Epithelial cell of esophagus (primary cell): ENCODE results near the gene ARCN1.

Source experiments
- DNase-seq: peaks from one replicate; pipeline ENCODE4 v3.0.0; 2010; ENCODE audit warnings: low read depth
- H3K4me3 ChIP-seq: 2 replicates; pipeline ENCODE4 v1.5.1; 2011; ENCODE audit warnings: mild to moderate bottlenecking, low read length, control low read depth
- TF ChIP-seq, protein P1 (sequence below): IDR thresholded peaks from 2 replicates; pipeline ENCODE4 v1.5.1; 2011; ENCODE audit warnings: low read depth, mild to moderate bottlenecking, low read length, control low read depth, inconsistent platforms; ENCODE audit not compliant: insufficient read depth; ENCODE audit errors: missing control alignments

The ARCN1 gene

DNA sequence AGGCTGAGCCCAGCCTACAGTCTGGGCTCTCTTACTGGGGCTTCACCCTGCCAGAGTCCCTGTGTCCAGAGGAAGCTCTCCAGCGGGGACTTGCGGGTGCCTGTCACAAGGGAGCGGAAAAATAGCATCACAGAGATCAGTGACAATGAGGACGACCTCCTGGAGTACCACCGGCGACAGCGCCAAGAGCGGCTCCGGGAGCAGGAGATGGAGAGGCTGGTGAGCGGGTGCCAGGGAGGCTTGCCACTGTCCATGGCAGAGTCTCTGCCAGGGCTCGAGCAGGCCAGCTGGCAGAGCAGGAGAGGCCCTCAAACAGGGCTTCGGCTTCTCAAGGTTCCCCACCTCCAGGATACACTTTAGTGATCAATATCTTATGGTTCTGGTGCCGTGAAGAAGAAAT lies 56.2 kb downstream of the ARCN1 start:
- TF ChIP-seq, protein P1, sequence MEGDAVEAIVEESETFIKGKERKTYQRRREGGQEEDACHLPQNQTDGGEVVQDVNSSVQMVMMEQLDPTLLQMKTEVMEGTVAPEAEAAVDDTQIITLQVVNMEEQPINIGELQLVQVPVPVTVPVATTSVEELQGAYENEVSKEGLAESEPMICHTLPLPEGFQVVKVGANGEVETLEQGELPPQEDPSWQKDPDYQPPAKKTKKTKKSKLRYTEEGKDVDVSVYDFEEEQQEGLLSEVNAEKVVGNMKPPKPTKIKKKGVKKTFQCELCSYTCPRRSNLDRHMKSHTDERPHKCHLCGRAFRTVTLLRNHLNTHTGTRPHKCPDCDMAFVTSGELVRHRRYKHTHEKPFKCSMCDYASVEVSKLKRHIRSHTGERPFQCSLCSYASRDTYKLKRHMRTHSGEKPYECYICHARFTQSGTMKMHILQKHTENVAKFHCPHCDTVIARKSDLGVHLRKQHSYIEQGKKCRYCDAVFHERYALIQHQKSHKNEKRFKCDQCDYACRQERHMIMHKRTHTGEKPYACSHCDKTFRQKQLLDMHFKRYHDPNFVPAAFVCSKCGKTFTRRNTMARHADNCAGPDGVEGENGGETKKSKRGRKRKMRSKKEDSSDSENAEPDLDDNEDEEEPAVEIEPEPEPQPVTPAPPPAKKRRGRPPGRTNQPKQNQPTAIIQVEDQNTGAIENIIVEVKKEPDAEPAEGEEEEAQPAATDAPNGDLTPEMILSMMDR = no peak
- H3K4me3 ChIP-seq = no peak overlapping the region

DNA sequence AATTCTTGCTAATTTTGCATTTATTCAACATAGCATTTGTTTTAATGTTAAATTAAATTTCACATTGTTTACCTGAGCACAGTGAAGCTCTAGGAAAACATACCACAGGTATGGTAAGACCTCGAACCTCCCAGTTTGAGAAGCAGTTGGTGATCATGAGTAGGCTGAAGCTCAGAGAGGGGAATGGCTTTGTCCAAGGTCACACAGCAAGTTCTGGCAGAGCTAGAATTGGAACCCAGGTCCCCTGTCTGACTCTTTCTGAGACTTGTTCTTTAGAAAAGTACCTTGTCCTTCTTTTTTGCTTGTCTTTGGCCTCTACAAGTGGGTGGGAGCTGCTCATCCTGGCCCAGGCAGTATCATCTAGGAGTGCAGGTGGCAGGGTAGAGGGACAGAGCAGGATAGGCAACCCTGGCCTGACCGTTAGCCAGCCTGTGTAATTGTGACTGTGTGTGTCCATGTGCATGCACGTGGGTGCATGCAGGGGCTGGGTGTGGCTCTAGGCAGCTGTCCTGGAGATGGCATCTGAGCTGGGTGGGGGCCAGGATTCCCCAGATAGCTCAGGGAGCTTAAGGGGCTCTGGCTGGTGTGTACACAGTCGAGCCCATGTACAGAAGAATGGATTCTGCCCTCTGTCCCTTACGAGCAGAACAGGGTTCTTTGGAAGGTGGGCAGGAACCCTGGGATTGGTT lies 56.8 kb downstream of the ARCN1 start:
- H3K4me3 ChIP-seq = no peak overlapping the region
- TF ChIP-seq, protein P1 = no peak
- no peak for DNase-seq

More for the DNA sequence above, 56.2 kb downstream of the ARCN1 start:
- DNase-seq = no peak

DNA sequence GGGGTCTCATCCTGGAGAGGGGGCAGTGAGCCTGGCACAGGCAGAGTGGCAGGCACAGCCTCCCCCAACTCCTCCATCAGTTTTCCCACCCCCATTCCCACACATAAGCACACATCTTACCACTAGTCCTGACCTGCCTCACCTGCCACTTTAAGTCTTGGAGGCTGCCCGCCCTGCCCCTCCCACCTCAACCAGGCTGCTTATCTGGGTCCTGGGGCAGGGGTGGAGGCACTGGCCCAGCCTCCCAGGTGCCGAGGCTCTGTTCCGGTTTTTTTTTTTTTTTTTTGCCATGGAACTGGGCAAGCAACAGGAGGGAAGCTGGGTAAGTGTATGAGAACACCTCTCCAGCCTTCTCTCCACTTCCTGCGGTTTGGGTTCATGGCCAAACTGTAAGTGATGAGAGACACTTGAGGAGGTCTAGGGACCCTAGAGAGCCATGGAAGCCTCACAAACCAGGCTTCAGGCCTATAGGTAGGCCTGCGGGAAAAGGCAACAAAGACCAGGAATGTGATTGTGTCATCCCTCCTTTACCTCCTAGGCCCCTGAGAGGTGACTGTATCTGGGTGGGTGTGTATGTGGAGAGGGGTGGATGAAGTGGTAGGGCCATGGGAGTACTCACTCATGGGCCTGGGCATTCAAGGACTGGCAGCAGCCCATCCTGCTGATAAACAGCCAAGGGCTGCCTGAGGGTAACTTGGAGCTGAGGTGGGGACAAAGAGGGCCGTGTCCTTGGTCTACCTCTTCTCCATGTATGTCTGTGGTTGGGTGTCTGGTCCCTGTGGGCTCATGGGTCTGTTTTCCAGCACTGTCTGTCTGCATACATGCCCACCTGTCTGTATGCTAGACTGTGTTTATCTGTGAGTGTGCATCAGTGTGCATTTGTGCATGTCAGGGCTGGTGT lies 57.8 kb downstream of the ARCN1 start:
- H3K4me3 ChIP-seq = no peak overlapping the region
- TF ChIP-seq, protein P1 = no peak
- peak; percentile 65 for DNase-seq

- TF ChIP-seq, protein P1 = no peak
- no peak overlapping the region for H3K4me3 ChIP-seq
- DNase-seq = no peak
Observed at GRCh38 chr11:118631142-118631909, 59.1 kb downstream of the ARCN1 start.

GRCh38 chr11:118632577-118633318 lies 60.5 kb downstream of the ARCN1 start:
- TF ChIP-seq, protein P1 = no peak
- no peak overlapping the region for H3K4me3 ChIP-seq
- DNase-seq = no peak

DNA sequence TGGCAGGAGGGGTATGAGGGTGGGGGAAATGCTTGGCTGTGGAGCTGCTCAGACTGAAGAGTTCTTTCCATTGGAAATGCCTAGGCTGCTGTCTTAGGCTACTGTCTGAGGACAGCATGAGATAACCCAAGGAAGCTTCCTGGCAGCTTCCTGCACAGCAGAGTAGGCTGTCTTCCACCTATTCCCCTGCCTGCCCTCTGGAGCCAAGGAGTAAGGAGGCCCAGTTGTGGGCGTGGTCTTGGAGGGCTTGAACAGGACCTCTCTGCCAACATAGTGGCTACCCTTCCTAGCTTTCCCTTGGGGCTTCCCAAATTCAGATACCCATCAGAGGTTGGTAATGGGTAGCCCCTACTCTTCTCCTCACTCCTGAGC lies 61.1 kb downstream of the ARCN1 start:
- H3K4me3 ChIP-seq = no peak overlapping the region
- TF ChIP-seq, protein P1 = no peak
- DNase-seq = no peak
